GM23248 (cell line): ENCODE measurements around the gene RPH3AL.

Experiments used
- EZH2 ChIP-seq: fragments of 200-600 bp; sonication (generic); IDR thresholded peaks from 2 replicates; pipeline ENCODE4 v1.6.1; 2018; ENCODE audit warnings: antibody characterized with exemption, mild to moderate bottlenecking; ENCODE audit not compliant: insufficient read depth, poor library complexity, severe bottlenecking
- EZH2phosphoT487 ChIP-seq: fragments of 200-600 bp; sonication (generic); IDR thresholded peaks from 2 replicates; pipeline ENCODE4 v1.6.1; 2018; ENCODE audit warnings: antibody characterized with exemption, moderate library complexity, mild to moderate bottlenecking, low read depth; ENCODE audit not compliant: insufficient read depth

DNA sequence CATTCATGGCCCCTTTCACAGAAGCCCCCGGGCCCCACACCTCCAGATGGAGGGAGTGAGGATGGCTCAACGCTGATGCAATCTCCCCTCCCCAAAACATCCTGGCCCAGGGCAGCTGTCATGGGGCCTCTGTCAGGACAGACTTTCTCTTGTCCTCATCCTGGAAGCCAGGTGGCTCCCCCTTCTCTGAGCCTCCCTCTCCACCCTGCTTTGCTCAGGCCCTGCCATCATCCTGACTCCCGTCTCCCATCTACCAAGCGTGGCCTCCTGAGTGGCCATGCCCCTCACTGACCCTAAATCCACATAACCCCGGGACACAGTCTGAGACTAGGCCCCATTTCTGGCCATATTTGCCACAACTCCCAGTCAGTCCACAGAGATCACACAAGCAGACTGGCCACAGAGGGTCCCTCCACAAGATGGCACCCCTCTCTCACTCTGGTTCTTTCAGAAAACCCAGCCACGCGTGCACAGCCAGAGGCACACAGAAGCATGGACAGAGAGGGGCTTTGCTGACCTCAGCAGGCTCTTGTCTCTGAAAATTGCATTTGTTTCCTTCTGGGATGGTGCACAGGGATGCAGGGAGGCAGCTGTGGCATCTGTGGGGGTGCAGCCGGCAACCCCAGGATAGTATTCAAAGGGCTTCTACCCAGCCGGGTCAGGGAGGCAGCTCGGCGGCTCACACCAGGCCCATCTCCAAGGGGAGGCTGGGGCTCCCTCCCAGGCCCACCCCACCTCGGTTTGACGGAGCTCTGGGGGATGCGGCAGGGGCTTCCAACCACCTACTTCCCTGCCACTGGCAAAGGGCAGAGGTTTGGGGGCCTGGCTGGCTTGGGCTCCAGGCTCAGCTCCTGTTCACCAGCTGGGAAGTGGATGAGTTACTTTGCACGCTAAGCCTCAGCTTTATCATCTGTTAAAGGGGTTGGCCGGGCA, 188.0 kb downstream of the RPH3AL start:
- no peak for TF ChIP-seq EZH2phosphoT487
- TF ChIP-seq EZH2 = no peak
